PC-3 (cell line): ENCODE results near the gene TTC7B. TPM values are rescaled to one million over a fixed set of nuclear protein-coding genes. Genes with fewer than 3 reads are reported as not detected.

Source experiments
- ATAC-seq: fragments of 200-7000 bp; cut with Tn5 transposase; 2 replicates; pipeline ENCODE4 v1.9.1; 2020; ENCODE audit warnings: mild to moderate bottlenecking, moderate library complexity
- BruUV-seq: library from RNA; stranded (reverse); fragments of 400-500 nt; replicated peaks from 2 replicates; lab custom pipeline; 2021; lab: Mats Ljungman, UMichigan
- CTCF ChIA-PET: fragments of 300-600 bp; sonication (Branson Sonifier 250); formaldehyde crosslinking; loops from one replicate; lab custom pipeline; 2022; ENCODE audit warnings: antibody characterized with exemption; lab: Charles Lee
- POLR2A ChIA-PET: fragments of 300-600 bp; sonication (Branson Sonifier 250); formaldehyde crosslinking; loops from one replicate; lab custom pipeline; 2022; ENCODE audit warnings: antibody characterized with exemption; ENCODE audit not compliant: unreplicated experiment; lab: Charles Lee
- DNase-seq: peaks from one replicate; pipeline ENCODE4 v3.0.0-alpha.2; 2015
- H2AFZ ChIP-seq: fragments of 300-600 bp; sonication (generic); 2 replicates; pipeline ENCODE4 v1.6.0; 2016; ENCODE audit warnings: antibody characterized with exemption, low read length
- H3F3A ChIP-seq: fragments of 300-600 bp; sonication (generic); one replicate; pipeline ENCODE4 v1.6.0; 2017; ENCODE audit warnings: antibody characterized with exemption, low read length, control low read depth, mild to moderate bottlenecking; ENCODE audit not compliant: unreplicated experiment
- H3K27ac ChIP-seq: fragments of 300-600 bp; sonication (generic); 2 replicates; pipeline ENCODE4 v1.5.1; 2016; ENCODE audit warnings: mild to moderate bottlenecking, low read length
- H3K27me3 ChIP-seq: fragments of 300-600 bp; sonication (generic); 2 replicates; pipeline ENCODE4 v1.6.1; 2016; ENCODE audit warnings: low read length, mixed read lengths
- H3K36me3 ChIP-seq: fragments of 300-600 bp; sonication (generic); 2 replicates; pipeline ENCODE4 v1.6.1; 2016; ENCODE audit warnings: low read depth, mixed run types, low read length, mixed read lengths
- H3K4me1 ChIP-seq: fragments of 300-600 bp; sonication (generic); 2 replicates; pipeline ENCODE4 v1.5.1; 2016; ENCODE audit warnings: low read length; ENCODE audit not compliant: insufficient read depth
- H3K4me2 ChIP-seq: fragments of 300-600 bp; sonication (generic); 2 replicates; pipeline ENCODE4 v1.6.0; 2016; ENCODE audit warnings: low read length
- H3K4me3 ChIP-seq: fragments of 300-600 bp; sonication (generic); 2 replicates; pipeline ENCODE4 v1.5.1; 2016; ENCODE audit warnings: mild to moderate bottlenecking, low read length, mixed read lengths
- H3K79me2 ChIP-seq: fragments of 300-600 bp; sonication (generic); 2 replicates; pipeline ENCODE4 v1.6.1; 2017; ENCODE audit warnings: low read length, mixed read lengths
- H3K9ac ChIP-seq: fragments of 300-600 bp; sonication (generic); 2 replicates; pipeline ENCODE4 v1.6.0; 2016; ENCODE audit warnings: mild to moderate bottlenecking, low read length
- H3K9me2 ChIP-seq: fragments of 300-600 bp; sonication (generic); replicated peaks from 2 replicates; pipeline ENCODE4 v1.6.1; 2016; ENCODE audit warnings: mixed run types, low read length, mixed read lengths
- H3K9me3 ChIP-seq: fragments of 300-600 bp; sonication (generic); 2 replicates; pipeline ENCODE4 v1.6.1; 2016; ENCODE audit warnings: low read length, mixed read lengths
- H4K20me1 ChIP-seq: fragments of 300-600 bp; sonication (generic); 2 replicates; pipeline ENCODE4 v1.6.1; 2016; ENCODE audit warnings: low read length, mixed read lengths
- EZH2 ChIP-seq: fragments of 300-600 bp; sonication (generic); IDR thresholded peaks from one replicate; pipeline ENCODE4 v1.6.1; 2017; ENCODE audit warnings: antibody characterized with exemption, mild to moderate bottlenecking, low read length; ENCODE audit not compliant: unreplicated experiment
- EZH2phosphoT487 ChIP-seq: fragments of 300-600 bp; sonication (generic); IDR thresholded peaks from 2 replicates; pipeline ENCODE4 v1.6.1; 2018; ENCODE audit warnings: mild to moderate bottlenecking, antibody characterized with exemption, low read length, borderline replicate concordance
- intact Hi-C: fragments of 100-400 bp; cut with micrococcal nuclease; formaldehyde crosslinking; loops from 2 replicates; pipeline ENCODE4 v1.9.0; 2023
- total RNA-seq: library from RNA; depleted of rRNA; stranded (reverse); fragments of >200 nt; gene quantifications from 2 replicates; pipeline ENCODE4 v1.2.3, GENCODE V29; 2014; rRNA removed
- TF ChIP-seq, protein P1 (sequence below): fragments of 300-600 bp; sonication (generic); conservative IDR thresholded peaks from 2 replicates; pipeline ENCODE4 v1.5.1; 2017; ENCODE audit warnings: antibody characterized with exemption, low read depth, mild to moderate bottlenecking, low read length

Gene TTC7B
- total RNA-seq, 1 experiment from 2014 or later, result 45.6 TPM

DNA sequence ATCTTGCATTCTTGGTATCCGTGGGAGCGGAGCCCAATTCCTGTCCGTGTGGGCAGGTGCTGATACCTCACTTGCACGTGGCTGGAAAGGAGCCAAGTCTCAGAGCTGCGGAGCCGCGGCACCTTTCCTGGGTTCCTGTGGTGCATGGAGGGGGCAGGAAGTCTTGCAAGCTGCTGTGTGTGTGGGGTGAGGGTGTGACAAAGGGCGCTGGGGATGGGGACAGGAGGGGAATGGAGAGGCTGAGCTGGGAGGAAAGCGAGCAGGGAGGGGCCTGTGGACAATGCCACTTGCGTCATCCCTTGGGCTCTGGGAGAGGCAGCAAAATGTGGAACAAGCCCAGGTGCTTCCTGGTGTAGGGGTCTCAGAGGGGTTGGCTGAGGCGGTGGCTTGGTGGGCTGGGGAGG, 332.7 kb downstream of the TTC7B start:
- POLR2A ChIA-PET, result no interaction called here
- Histone ChIP-seq H3K79me2 (no peaks in the 10 kb centered on the region), H3K4me1 (no peaks in the 10 kb centered on the region), H3K9me3 (no peaks in the 10 kb centered on the region), H3K36me3 (no peaks in the 10 kb centered on the region), H3K27me3 (peaks cover 56% of the 10 kb centered on the region), H3F3A (no peaks in the 10 kb centered on the region), H4K20me1 (no peaks in the 10 kb centered on the region), H3K9me2 (no peaks in the 10 kb centered on the region), H3K4me3 (no peak overlapping the region), H3K9ac (no peak overlapping the region), H3K27ac (no peak overlapping the region), H2AFZ (no peak overlapping the region), H3K4me2 (no peak overlapping the region)
- BruUV-seq, result no TSS peak
- no peak for DNase-seq
- ATAC-seq, result no peak
- CTCF ChIA-PET, result no interaction called here
- intact Hi-C loops, result no loop called here
- TF ChIP-seq EZH2phosphoT487, result no peak

GRCh38 chr14:90483117-90483516, 333.1 kb downstream of the TTC7B start:
- TF ChIP-seq, protein P1, sequence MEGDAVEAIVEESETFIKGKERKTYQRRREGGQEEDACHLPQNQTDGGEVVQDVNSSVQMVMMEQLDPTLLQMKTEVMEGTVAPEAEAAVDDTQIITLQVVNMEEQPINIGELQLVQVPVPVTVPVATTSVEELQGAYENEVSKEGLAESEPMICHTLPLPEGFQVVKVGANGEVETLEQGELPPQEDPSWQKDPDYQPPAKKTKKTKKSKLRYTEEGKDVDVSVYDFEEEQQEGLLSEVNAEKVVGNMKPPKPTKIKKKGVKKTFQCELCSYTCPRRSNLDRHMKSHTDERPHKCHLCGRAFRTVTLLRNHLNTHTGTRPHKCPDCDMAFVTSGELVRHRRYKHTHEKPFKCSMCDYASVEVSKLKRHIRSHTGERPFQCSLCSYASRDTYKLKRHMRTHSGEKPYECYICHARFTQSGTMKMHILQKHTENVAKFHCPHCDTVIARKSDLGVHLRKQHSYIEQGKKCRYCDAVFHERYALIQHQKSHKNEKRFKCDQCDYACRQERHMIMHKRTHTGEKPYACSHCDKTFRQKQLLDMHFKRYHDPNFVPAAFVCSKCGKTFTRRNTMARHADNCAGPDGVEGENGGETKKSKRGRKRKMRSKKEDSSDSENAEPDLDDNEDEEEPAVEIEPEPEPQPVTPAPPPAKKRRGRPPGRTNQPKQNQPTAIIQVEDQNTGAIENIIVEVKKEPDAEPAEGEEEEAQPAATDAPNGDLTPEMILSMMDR, result no peak
- TF ChIP-seq EZH2 (no peak), EZH2phosphoT487 (no peak)
- H3K9me3 ChIP-seq, result no peaks in the 10 kb centered on the region
- ATAC-seq (no peak), DNase-seq (no peak)
- BruUV-seq, result no TSS peak
- H2AFZ ChIP-seq, result no peak overlapping the region
- H3K4me3 ChIP-seq, result no peak overlapping the region
- ChIA-PET CTCF (no interaction called here), POLR2A (no interaction called here)
- no peak overlapping the region for H3K27ac ChIP-seq
- H3K4me2 ChIP-seq, result no peak overlapping the region
- peaks cover 53% of the 10 kb centered on the region for H3K27me3 ChIP-seq
- H3K36me3 ChIP-seq, result no peaks in the 10 kb centered on the region
- H3K9ac ChIP-seq, result no peak overlapping the region
- H3K79me2 ChIP-seq, result no peaks in the 10 kb centered on the region
- intact Hi-C loops, result no loop called here
- H3K9me2 ChIP-seq, result no peaks in the 10 kb centered on the region
- no peaks in the 10 kb centered on the region for H3K4me1 ChIP-seq
- no peaks in the 10 kb centered on the region for H3F3A ChIP-seq
- H4K20me1 ChIP-seq, result no peaks in the 10 kb centered on the region

- intact Hi-C loops, result no loop called here
- Histone ChIP-seq H3F3A (no peaks in the 10 kb centered on the region), H2AFZ (no peak overlapping the region), H3K4me3 (no peak overlapping the region), H3K27ac (no peak overlapping the region), H3K79me2 (no peaks in the 10 kb centered on the region), H3K9me3 (peaks cover 5% of the 10 kb centered on the region; the same call in 1 of the 2 replicates), H3K27me3 (peaks cover 24% of the 10 kb centered on the region), H3K9me2 (no peaks in the 10 kb centered on the region), H3K9ac (no peak overlapping the region), H3K4me1 (no peaks in the 10 kb centered on the region), H4K20me1 (no peaks in the 10 kb centered on the region), H3K36me3 (no peaks in the 10 kb centered on the region), H3K4me2 (no peak overlapping the region)
- ATAC-seq (no peak), DNase-seq (no peak)
- ChIA-PET POLR2A (interaction anchor here (0.7 kb wide), 1 partner anchor 56 kb away, joined by 4 read pairs; no protein-coding TSS in a partner anchor), CTCF (no interaction called here)
- no TSS peak for BruUV-seq
- TF ChIP-seq EZH2phosphoT487, result no peak
- TF ChIP-seq, protein P1, result no peak
- TF ChIP-seq EZH2, result no peak
Measured at GRCh38 chr14:90475298-90475697, 340.9 kb downstream of the TTC7B start.

Other genes starting within 250 kb of the TTC7B start
- gene RPS6KA5, start 244.2 kb upstream of the TTC7B start, total RNA-seq, result 8.6 and 10.7 TPM in 2 replicates